Fibroblast of pulmonary artery (primary cell): ENCODE data around the gene RASA2.

Experiments used
- DNase-seq: peaks from one replicate; pipeline ENCODE4 v3.0.0-alpha.2; 2010; ENCODE audit warnings: low read depth
- H3K4me3 ChIP-seq: replicated peaks from 2 replicates; pipeline ENCODE4 v1.5.1; 2011; ENCODE audit warnings: low read depth, mild to moderate bottlenecking, control low read depth, low read length, moderate library complexity
- CTCF ChIP-seq: IDR thresholded peaks from 2 replicates; pipeline ENCODE4 v1.5.1; 2011; ENCODE audit warnings: mild to moderate bottlenecking, control low read depth, low read length, inconsistent platforms; ENCODE audit errors: missing control alignments

Gene RASA2, protein sequence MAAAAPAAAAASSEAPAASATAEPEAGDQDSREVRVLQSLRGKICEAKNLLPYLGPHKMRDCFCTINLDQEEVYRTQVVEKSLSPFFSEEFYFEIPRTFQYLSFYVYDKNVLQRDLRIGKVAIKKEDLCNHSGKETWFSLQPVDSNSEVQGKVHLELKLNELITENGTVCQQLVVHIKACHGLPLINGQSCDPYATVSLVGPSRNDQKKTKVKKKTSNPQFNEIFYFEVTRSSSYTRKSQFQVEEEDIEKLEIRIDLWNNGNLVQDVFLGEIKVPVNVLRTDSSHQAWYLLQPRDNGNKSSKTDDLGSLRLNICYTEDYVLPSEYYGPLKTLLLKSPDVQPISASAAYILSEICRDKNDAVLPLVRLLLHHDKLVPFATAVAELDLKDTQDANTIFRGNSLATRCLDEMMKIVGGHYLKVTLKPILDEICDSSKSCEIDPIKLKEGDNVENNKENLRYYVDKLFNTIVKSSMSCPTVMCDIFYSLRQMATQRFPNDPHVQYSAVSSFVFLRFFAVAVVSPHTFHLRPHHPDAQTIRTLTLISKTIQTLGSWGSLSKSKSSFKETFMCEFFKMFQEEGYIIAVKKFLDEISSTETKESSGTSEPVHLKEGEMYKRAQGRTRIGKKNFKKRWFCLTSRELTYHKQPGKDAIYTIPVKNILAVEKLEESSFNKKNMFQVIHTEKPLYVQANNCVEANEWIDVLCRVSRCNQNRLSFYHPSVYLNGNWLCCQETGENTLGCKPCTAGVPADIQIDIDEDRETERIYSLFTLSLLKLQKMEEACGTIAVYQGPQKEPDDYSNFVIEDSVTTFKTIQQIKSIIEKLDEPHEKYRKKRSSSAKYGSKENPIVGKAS

DNA sequence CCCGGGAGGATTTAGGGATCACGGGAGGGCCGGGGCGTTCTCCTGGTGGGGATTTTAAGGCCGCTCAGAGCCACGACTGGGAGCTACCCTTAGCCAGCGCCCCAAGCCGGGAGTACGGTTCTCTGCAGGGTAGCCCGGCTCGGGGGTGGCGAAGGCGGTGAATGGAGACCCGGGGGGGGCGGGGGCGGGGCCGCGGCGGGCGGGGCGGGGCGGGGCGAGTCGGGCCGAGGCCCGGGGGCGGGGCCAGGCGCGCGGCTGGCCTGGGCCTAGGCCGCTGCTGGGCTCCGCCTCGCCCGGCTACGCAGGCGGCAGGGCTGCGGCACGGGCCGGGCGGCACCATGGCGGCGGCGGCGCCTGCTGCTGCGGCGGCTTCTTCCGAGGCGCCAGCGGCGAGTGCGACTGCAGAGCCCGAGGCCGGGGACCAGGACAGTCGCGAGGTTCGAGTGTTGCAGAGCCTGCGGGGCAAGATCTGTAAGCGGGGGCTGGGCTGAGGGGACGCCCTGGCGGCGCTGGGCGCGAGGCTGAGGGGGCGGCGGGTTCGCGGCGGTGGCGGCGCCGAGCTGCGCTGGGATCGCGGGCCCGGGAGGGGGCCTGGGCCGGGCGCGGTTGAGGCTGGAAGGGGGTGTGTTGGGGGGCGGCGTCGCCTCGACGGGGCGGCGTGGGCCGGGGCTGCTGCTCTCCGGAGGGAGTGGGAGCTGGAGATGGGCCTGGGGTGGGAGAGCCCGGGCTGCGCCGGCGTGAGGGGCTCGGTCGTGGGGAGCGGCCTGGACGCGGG, at the start of gene RASA2:
Gene RASA2, plus strand, starts transcription at position 282 of the 775 bp plus-strand sequence. Its CDS starts 57 bp downstream, at position 339.
- no peak for TF ChIP-seq CTCF
- peak within 1 kb of the TSS; percentile 67 for H3K4me3 ChIP-seq
- peak; percentile 77 for DNase-seq

GRCh38 chr3:141439589-141439988, 47.2 kb upstream of the RASA2 start:
- DNase-seq = no peak
- no peak overlapping the region for H3K4me3 ChIP-seq
- no peak for TF ChIP-seq CTCF

DNA sequence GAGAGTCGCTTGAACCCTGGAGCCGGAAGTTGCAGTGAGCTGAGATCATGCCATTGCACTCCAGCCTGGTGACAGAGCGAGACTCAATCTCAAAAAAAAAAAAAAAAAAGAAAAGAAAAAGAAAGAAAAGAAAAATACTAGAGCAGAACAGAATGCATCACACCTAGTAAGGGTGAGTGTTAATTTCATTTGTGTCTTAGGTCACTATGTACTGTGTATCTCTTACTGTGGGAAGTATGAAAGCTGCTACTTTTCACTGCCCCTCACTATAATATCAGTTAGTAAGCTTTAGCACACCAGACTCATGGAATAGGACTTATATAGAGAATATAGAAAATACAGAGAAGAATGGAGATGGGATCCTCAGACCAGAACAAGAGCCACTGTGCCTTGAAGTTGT, 45.9 kb upstream of the RASA2 start:
- no peak for TF ChIP-seq CTCF
- no peak for DNase-seq
- no peak overlapping the region for H3K4me3 ChIP-seq

GRCh38 chr3:141441381-141442364, 45.2 kb upstream of the RASA2 start:
- TF ChIP-seq CTCF = peak; percentile 93
- peak; percentile 81 for DNase-seq
- H3K4me3 ChIP-seq = no peak overlapping the region

DNA sequence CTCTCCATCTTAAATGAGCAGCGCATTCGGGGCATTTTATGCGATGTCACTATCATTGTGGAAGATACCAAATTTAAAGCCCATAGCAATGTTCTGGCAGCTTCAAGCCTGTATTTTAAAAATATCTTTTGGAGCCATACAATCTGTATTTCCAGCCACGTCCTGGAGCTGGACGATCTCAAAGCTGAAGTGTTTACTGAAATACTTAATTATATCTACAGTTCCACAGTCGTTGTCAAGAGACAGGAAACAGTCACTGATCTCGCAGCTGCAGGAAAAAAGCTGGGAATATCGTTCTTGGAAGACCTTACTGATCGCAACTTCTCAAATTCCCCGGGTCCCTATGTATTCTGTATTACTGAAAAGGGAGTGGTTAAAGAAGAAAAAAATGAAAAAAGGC, 44.4 kb upstream of the RASA2 start:
- H3K4me3 ChIP-seq = no peak overlapping the region
- no peak for TF ChIP-seq CTCF
- DNase-seq = no peak

GRCh38 chr3:141442914-141443313, 43.9 kb upstream of the RASA2 start:
- DNase-seq = no peak
- no peak overlapping the region for H3K4me3 ChIP-seq
- TF ChIP-seq CTCF = no peak
